Liver (tissue), 9 donors: ENCODE results near the gene GATA1. TPM values are rescaled to one million over a fixed set of nuclear protein-coding genes. Genes with fewer than 3 reads are reported as not detected.
A peak's percentile ranks its signal among the peaks of the same experiment; 100 is the strongest.

Source experiments
- DNase-seq: peaks from one replicate; pipeline ENCODE4 v3.0.0-alpha.2; 2017; ENCODE audit warnings: low spot score
- H3K27ac ChIP-seq, 2 donors: one replicate each; pipeline ENCODE4 v1.7.0; 2013; ENCODE audit warnings: inconsistent platforms in 2 of 2, low read length in 2 of 2, control low read depth in 1 of 2, low read depth in 1 of 2, mild to moderate bottlenecking in 1 of 2
- H3K27me3 ChIP-seq, 4 donors: one replicate each; pipeline versions ENCODE4 v1.6.1 to v1.7.0; 2013; ENCODE audit warnings: low read length in 3 of 4, inconsistent platforms in 1 of 4, mild to moderate bottlenecking in 1 of 4, moderate library complexity in 1 of 4; ENCODE audit not compliant: control insufficient read depth in 4 of 4, insufficient read depth in 4 of 4
- H3K36me3 ChIP-seq, 4 donors: one replicate each; pipeline versions ENCODE4 v1.6.1 to v1.7.0; 2013; ENCODE audit warnings: low read length in 3 of 4, mild to moderate bottlenecking in 3 of 4, low read depth in 1 of 4, moderate library complexity in 1 of 4; ENCODE audit not compliant: control insufficient read depth in 4 of 4, insufficient read depth in 3 of 4
- H3K4me1 ChIP-seq, 4 donors: one replicate each; pipeline versions ENCODE4 v1.6.1 to v1.7.0; 2013; ENCODE audit warnings: low read length in 3 of 4, mild to moderate bottlenecking in 3 of 4, moderate library complexity in 1 of 4; ENCODE audit not compliant: control insufficient read depth in 4 of 4, insufficient read depth in 4 of 4
- H3K4me3 ChIP-seq, 3 donors: one replicate each; pipeline versions ENCODE4 v1.6.1 to v1.7.0; 2013; ENCODE audit warnings: low read length in 3 of 3, control low read depth in 1 of 3, low read depth in 1 of 3, mild to moderate bottlenecking in 1 of 3
- H3K9ac ChIP-seq, 2 donors: one replicate each; pipeline ENCODE4 v1.7.0; 2013; ENCODE audit warnings: low read length in 2 of 2, mild to moderate bottlenecking in 2 of 2, moderate library complexity in 2 of 2, control low read depth in 1 of 2, low read depth in 1 of 2
- H3K9me3 ChIP-seq, 4 donors: one replicate each; pipeline versions ENCODE4 v1.6.1 to v1.7.0; 2013; ENCODE audit warnings: low read length in 3 of 4; ENCODE audit not compliant: control insufficient read depth in 4 of 4
- ATF3 ChIP-seq: IDR thresholded peaks from 2 replicates; pipeline ENCODE4 v1.6.1; 2016; ENCODE audit warnings: antibody characterized with exemption
- CTCF ChIP-seq: fragments of 150-350 bp; IDR thresholded peaks from 2 replicates; pipeline ENCODE4 v1.5.1; 2017; ENCODE audit warnings: improper control_type of control experiment, low read depth, low read length; ENCODE audit not compliant: missing input control
- EGR1 ChIP-seq, 2 donors: IDR thresholded peaks; 2 replicates each; pipeline ENCODE4 v1.6.1; 2016 to 2018; ENCODE audit warnings: antibody characterized with exemption in 2 of 2, low read depth in 2 of 2
- FOXA1 ChIP-seq: IDR thresholded peaks from 2 replicates; pipeline ENCODE4 v1.6.1; 2016; ENCODE audit warnings: antibody characterized with exemption
- FOXA2 ChIP-seq: IDR thresholded peaks from 2 replicates; pipeline ENCODE4 v1.6.1; 2016; ENCODE audit warnings: antibody characterized with exemption
- GABPA ChIP-seq, 2 donors: IDR thresholded peaks in 1 of 2; conservative IDR thresholded peaks in 1 of 2; 2 replicates each; pipeline ENCODE4 v1.6.1; 2016; ENCODE audit warnings: antibody characterized with exemption in 2 of 2, mild to moderate bottlenecking in 1 of 2, moderate library complexity in 1 of 2
- HNF4G ChIP-seq: IDR thresholded peaks from 2 replicates; pipeline ENCODE4 v1.6.1; 2016; ENCODE audit warnings: antibody characterized with exemption
- JUND ChIP-seq, 2 donors: IDR thresholded peaks; 2 replicates each; pipeline ENCODE4 v1.6.1; 2016; ENCODE audit warnings: antibody characterized with exemption in 2 of 2
- MAX ChIP-seq: IDR thresholded peaks from 2 replicates; pipeline ENCODE4 v1.6.1; 2016; ENCODE audit warnings: antibody characterized with exemption
- NR2F2 ChIP-seq: IDR thresholded peaks from 2 replicates; pipeline ENCODE4 v1.6.1; 2016; ENCODE audit warnings: antibody characterized with exemption
- RAD21 ChIP-seq, 2 donors: IDR thresholded peaks; 2 replicates each; pipeline ENCODE4 v1.6.1; 2016; ENCODE audit warnings: antibody characterized with exemption in 2 of 2, mild to moderate bottlenecking in 2 of 2
- REST ChIP-seq: IDR thresholded peaks from 2 replicates; pipeline ENCODE4 v1.6.1; 2016; ENCODE audit warnings: antibody characterized with exemption, mild to moderate bottlenecking
- RXRA ChIP-seq, 2 donors: IDR thresholded peaks; 2 replicates each; pipeline ENCODE4 v1.6.1; 2017 to 2018; ENCODE audit warnings: antibody characterized with exemption in 2 of 2, mild to moderate bottlenecking in 1 of 2
- SP1 ChIP-seq: IDR thresholded peaks from 2 replicates; pipeline ENCODE4 v1.6.1; 2018; ENCODE audit warnings: antibody characterized with exemption, mild to moderate bottlenecking
- TAF1 ChIP-seq: conservative IDR thresholded peaks from 2 replicates; pipeline ENCODE4 v1.6.1; 2016; ENCODE audit warnings: antibody characterized with exemption, mild to moderate bottlenecking
- YY1 ChIP-seq: IDR thresholded peaks from 2 replicates; pipeline ENCODE4 v1.6.1; 2016; ENCODE audit warnings: antibody characterized with exemption, mild to moderate bottlenecking
- ZBTB33 ChIP-seq: IDR thresholded peaks from 2 replicates; pipeline ENCODE4 v1.6.1; 2016; ENCODE audit warnings: antibody characterized with exemption
- WGBS: extraction: QIAGEN DNeasy Blood & Tissue Kit; methylation state at CpG from one replicate; pipeline ENCODE4 v1.1.7; 2013; 5-methylcytosine and 5-hydroxymethylcytosine counted together
- polyA plus RNA-seq, 2 donors: library from polyadenylated mRNA; stranded (reverse) in 1 of 2; unstranded in 1 of 2; fragments of 200-250 nt in 1 of 2; fragments of >200 nt in 1 of 2; fragmentation: Nextera tagmentation in 1 of 2; extraction: Ambion mirVana in 1 of 2; gene quantifications; one replicate each; pipeline versions ENCODE4 v1.2.1 to v1.2.3, GENCODE V29; 2013 to 2015
- total RNA-seq, 2 donors: library from RNA; depleted of rRNA; stranded (reverse); fragments of >200 nt; gene quantifications; one replicate each; pipeline ENCODE4 v1.2.3, GENCODE V29; 2014
- donor health status: healthy.
- donor health status: healthy.
- donor health status: healthy.
- donor health status: healthy.
- donor health status: healthy.

GATA1 gene
- total and polyA plus RNA-seq, 4 donors = 0.05 to 39.9 TPM; not detected in 2

GRCh38 chrX:48754238-48754637 is 32.2 kb upstream of the GATA1 start:
- no peak overlapping the region for H3K4me3 ChIP-seq
- DNase-seq = no peak
- no peaks in the 10 kb centered on the region for H3K36me3 ChIP-seq
- H3K9ac ChIP-seq = no peak overlapping the region
- H3K4me1 ChIP-seq = no peaks in the 10 kb centered on the region
- H3K27me3 ChIP-seq = no peaks in the 10 kb centered on the region
- no peak overlapping the region for H3K27ac ChIP-seq
- 67% methylated on average over 8 of the region's 8 CpGs for WGBS
- TF ChIP-seq NR2F2 = no peak
- no peak for TF ChIP-seq MAX
- no peak for TF ChIP-seq EGR1 (IDR thresholded peaks at IDR 0.05; ENCODE audit: low read depth in 2 of 2)
- TF ChIP-seq REST = no peak
- no peak for TF ChIP-seq YY1
- no peak for TF ChIP-seq HNF4G
- TF ChIP-seq RXRA (IDR thresholded peaks at IDR 0.05) = no peak
- no peak for TF ChIP-seq RAD21 (IDR thresholded peaks at IDR 0.05)
- no peak for TF ChIP-seq ZBTB33
- TF ChIP-seq JUND (IDR thresholded peaks at IDR 0.05) = no peak
- no peak for TF ChIP-seq FOXA1
- no peak for TF ChIP-seq TAF1
- no peaks in the 10 kb centered on the region for H3K9me3 ChIP-seq

GRCh38 chrX:48761674-48762471 is 24.5 kb upstream of the GATA1 start, which contains the start of gene GLOD5:
Gene GLOD5 (plus strand): TSS chrX:48761747. CDS start chrX:48761791, 44 bp downstream.
- Histone ChIP-seq H3K4me3 (peak within 1 kb of the TSS in 1 of 3 donors; percentile 11), H3K9me3 (no peaks in the 10 kb centered on the region), H3K4me1 (peaks cover 0 to 3% (median 0%) of the 10 kb centered on the region in 4 donors), H3K9ac (no peak within 1 kb of the TSS), H3K27me3 (no peaks in the 10 kb centered on the region), H3K27ac (peak within 1 kb of the TSS in 1 of 2 donors; percentile 71), H3K36me3 (no peaks in the 10 kb centered on the region)
- WGBS = 38% methylated on average over 12 of the region's 12 CpGs
- DNase-seq = peak; percentile 33
- TF ChIP-seq ATF3 (no peak), EGR1 (IDR thresholded peaks at IDR 0.05; ENCODE audit: low read depth in 2 of 2) (no peak), RXRA (IDR thresholded peaks at IDR 0.05) (peak; percentile 64 to 75), FOXA2 (no peak), GABPA (IDR thresholded peaks at IDR 0.05 in 1 of 2, conservative IDR thresholded peaks at IDR 0.05 in 1 of 2) (peak in 1 of 2 donors; percentile 36), NR2F2 (no peak), YY1 (peak; percentile 95), TAF1 (no peak), REST (no peak), JUND (IDR thresholded peaks at IDR 0.05) (no peak), CTCF (peak; percentile 40), HNF4G (no peak), ZBTB33 (no peak), SP1 (peak; percentile 61)
